IMR-90 (cell line): ENCODE data around the gene LMLN. TPM values are rescaled to one million over a fixed set of nuclear protein-coding genes. Genes with fewer than 3 reads are reported as not detected.
"Not testable (repeated sequence)": the region's sequence is repeated elsewhere in the genome, so short reads cannot be mapped to it uniquely, and the experiment has no call there.

Source experiments
- ATAC-seq: fragments of 200-7000 bp; cut with Tn5 transposase; 2 replicates; pipeline ENCODE4 v1.9.1; 2020; ENCODE audit warnings: low read depth, mild to moderate bottlenecking, moderate library complexity
- BruUV-seq: library from RNA; stranded (reverse); fragments of 400-500 nt; replicated peaks from 2 replicates; lab custom pipeline; 2021; lab: Mats Ljungman, UMichigan
- CTCF ChIA-PET: fragments of 300-600 bp; formaldehyde crosslinking; extraction: SDS; loops from one replicate; lab custom pipeline; 2021; ENCODE audit warnings: antibody characterized with exemption; lab: Yijun Ruan, JAX
- POLR2A ChIA-PET: fragments of 300-600 bp; sonication (Branson Sonifier 250); formaldehyde crosslinking; loops from one replicate; lab custom pipeline; 2022; ENCODE audit warnings: antibody characterized with exemption; ENCODE audit not compliant: unreplicated experiment; lab: Charles Lee
- DNase-seq: peaks from one replicate; pipeline ENCODE4 v3.0.0; 2013
- H2AFZ ChIP-seq: replicated peaks from 2 replicates; pipeline ENCODE3; 2013; ENCODE audit warnings: low read length, mild to moderate bottlenecking; ENCODE audit not compliant: poor library complexity
- H2AK5ac ChIP-seq: 2 replicates; pipeline ENCODE4 v1.6.1; 2013; ENCODE audit warnings: low read depth, low read length, inconsistent platforms
- H2AK9ac ChIP-seq: replicated peaks from 2 replicates; pipeline ENCODE3; 2013; ENCODE audit warnings: mild to moderate bottlenecking, low read depth, low read length, moderate library complexity; ENCODE audit not compliant: poor library complexity
- H2BK120ac ChIP-seq: 2 replicates; pipeline ENCODE4 v1.6.1; 2013; ENCODE audit warnings: low read depth, low read length, inconsistent platforms
- H2BK15ac ChIP-seq: 3 replicates; pipeline ENCODE4 v1.6.1; 2013; ENCODE audit warnings: low read depth, low read length, inconsistent platforms
- H2BK20ac ChIP-seq: 2 replicates; pipeline ENCODE4 v1.6.1; 2013; ENCODE audit warnings: low read depth, mild to moderate bottlenecking, inconsistent platforms, low read length, moderate library complexity
- H2BK5ac ChIP-seq: 2 replicates; pipeline ENCODE4 v1.6.1; 2013; ENCODE audit warnings: mild to moderate bottlenecking, low read depth, low read length, inconsistent platforms; ENCODE audit not compliant: poor library complexity, severe bottlenecking
- H3K14ac ChIP-seq: replicated peaks from 2 replicates; pipeline ENCODE4 v1.6.1; 2013; ENCODE audit warnings: low read depth, low read length, inconsistent platforms
- H3K18ac ChIP-seq: 2 replicates; pipeline ENCODE4 v1.6.1; 2013; ENCODE audit warnings: low read depth, low read length, control low read depth
- H3K23ac ChIP-seq: 2 replicates; pipeline ENCODE4 v1.6.1; 2013; ENCODE audit warnings: low read depth, low read length, inconsistent platforms
- H3K27ac ChIP-seq: 2 replicates; pipeline ENCODE4 v1.5.1; 2013; ENCODE audit warnings: mild to moderate bottlenecking, control low read depth, low read length; ENCODE audit not compliant: insufficient read depth
- H3K27me3 ChIP-seq: 2 replicates; pipeline ENCODE4 v1.6.1; 2013; ENCODE audit warnings: low read length; ENCODE audit not compliant: control insufficient read depth, insufficient read depth
- H3K36me3 ChIP-seq: 2 replicates; pipeline ENCODE4 v1.6.1; 2013; ENCODE audit warnings: low read length, mixed read lengths; ENCODE audit not compliant: control insufficient read depth, insufficient read depth
- H3K4ac ChIP-seq: 2 replicates; pipeline ENCODE4 v1.6.1; 2013; ENCODE audit warnings: low read depth, low read length, inconsistent platforms
- H3K4me1 ChIP-seq: 2 replicates; pipeline ENCODE4 v1.6.1; 2013; ENCODE audit warnings: low read length, mixed read lengths; ENCODE audit not compliant: control insufficient read depth, insufficient read depth
- H3K4me2 ChIP-seq: 2 replicates; pipeline ENCODE4 v1.6.1; 2013; ENCODE audit warnings: low read depth, mild to moderate bottlenecking, control low read depth, low read length, moderate library complexity
- H3K4me3 ChIP-seq: 2 replicates; pipeline ENCODE4 v1.5.1; 2013; ENCODE audit warnings: low read depth, mild to moderate bottlenecking, control low read depth, low read length, moderate library complexity; ENCODE audit not compliant: insufficient read depth
- H3K56ac ChIP-seq: 2 replicates; pipeline ENCODE4 v1.6.1; 2013; ENCODE audit warnings: low read length, inconsistent platforms; ENCODE audit not compliant: insufficient read depth; ENCODE audit errors: extremely low read depth
- H3K79me1 ChIP-seq, 2 experiments: 2 replicates each; pipeline ENCODE4 v1.6.1; 2013; ENCODE audit warnings: low read length in 2 of 2, inconsistent platforms in 1 of 2, low read depth in 1 of 2
- H3K9ac ChIP-seq: 2 replicates; pipeline ENCODE4 v1.6.1; 2013; ENCODE audit warnings: low read depth, low read length, control low read depth
- H3K9me1 ChIP-seq: 2 replicates; pipeline ENCODE4 v1.6.1; 2013; ENCODE audit warnings: low read length, inconsistent platforms; ENCODE audit not compliant: insufficient read depth
- H3K9me3 ChIP-seq: 2 replicates; pipeline ENCODE4 v1.6.1; 2013; ENCODE audit warnings: low read length; ENCODE audit not compliant: control insufficient read depth, insufficient read depth
- H4K20me1 ChIP-seq: 2 replicates; pipeline ENCODE4 v1.6.1; 2013; ENCODE audit warnings: low read length, inconsistent platforms; ENCODE audit not compliant: insufficient read depth
- H4K5ac ChIP-seq: 2 replicates; pipeline ENCODE4 v1.6.1; 2013; ENCODE audit warnings: mild to moderate bottlenecking, low read depth, low read length, control low read depth
- H4K8ac ChIP-seq, 2 experiments: 2 replicates each; pipeline ENCODE4 v1.6.1; 2013; ENCODE audit warnings: low read depth in 2 of 2, low read length in 2 of 2, control low read depth in 1 of 2, inconsistent platforms in 1 of 2
- H4K91ac ChIP-seq: 2 replicates; pipeline ENCODE4 v1.6.1; 2013; ENCODE audit warnings: low read depth, low read length, inconsistent platforms; ENCODE audit not compliant: insufficient read depth
- WGBS, 2 experiments: methylation state at CpG; one replicate each; pipeline versions ENCODE4 v1.1.5 to v1.1.7; 2013; ENCODE audit warnings: missing lambda C conversion rate in 2 of 2; ENCODE audit not compliant: insufficient read length in 1 of 2; ENCODE audit errors: extremely low coverage in 2 of 2; 5-methylcytosine and 5-hydroxymethylcytosine counted together
- dilution Hi-C: fragments of 300-500 bp; cut with HindIII; formaldehyde crosslinking; loops from one replicate; pipeline ENCODE4 v1.14.3; 2018; ENCODE audit warnings: low sequenced_read_pairs; ENCODE audit not compliant: unreplicated experiment
- in situ Hi-C: fragments of 300-500 bp; cut with MboI; formaldehyde crosslinking; loops from 3 replicates; pipeline ENCODE4 v1.14.3; 2019; ENCODE audit warnings: low sequenced_read_pairs, inconsistent platforms, mixed read lengths
- intact Hi-C: fragments of 100-400 bp; cut with micrococcal nuclease; formaldehyde crosslinking; loops from 2 replicates; pipeline ENCODE4 v1.10.0; 2022
- polyA plus RNA-seq, 3 experiments: library from polyadenylated mRNA; depleted of rRNA; stranded (reverse); fragments of >200 nt; gene quantifications; 2 replicates each; pipeline ENCODE4 v1.2.3, GENCODE V29; 2012; ENCODE audit warnings: low replicate concordance in 1 of 3
- total RNA-seq: library from RNA; depleted of rRNA; stranded (reverse); fragments of >200 nt; gene quantifications from 2 replicates; pipeline ENCODE4 v1.2.3, GENCODE V29; 2012

Gene LMLN
- total and polyA plus RNA-seq, 2 of the 4 experiments (the other 2 are of a cell fraction) = 3.3 to 3.9 TPM

GRCh38 chr3:197921429-197922275 is 38.4 kb upstream of the LMLN start:
- H3K36me3 ChIP-seq, in situ Hi-C loops, H3K23ac ChIP-seq, H3K79me1 ChIP-seq, H3K9ac ChIP-seq, H3K9me1 ChIP-seq, H2BK5ac ChIP-seq, H3K4me2 ChIP-seq, H2BK20ac ChIP-seq, H3K27me3 ChIP-seq, H2AK5ac ChIP-seq, H2BK120ac ChIP-seq, H4K91ac ChIP-seq, H4K5ac ChIP-seq, ATAC-seq, H4K8ac ChIP-seq, H4K20me1 ChIP-seq, H3K14ac ChIP-seq, dilution Hi-C loops, H3K4me1 ChIP-seq, H3K4ac ChIP-seq, CTCF ChIA-PET, H3K4me3 ChIP-seq, intact Hi-C loops, H3K18ac ChIP-seq, H2BK15ac ChIP-seq, H3K27ac ChIP-seq, DNase-seq, POLR2A ChIA-PET, H3K56ac ChIP-seq, H3K9me3 ChIP-seq, BruUV-seq, H2AK9ac ChIP-seq, H2AFZ ChIP-seq: not testable (repeated sequence)
- 88% methylated on average over 9 of the region's 24 CpGs; no CpG with 5 or more reads in 1 of the 2 experiments for WGBS, 2 experiments
